Activated naive CD4-positive, alpha-beta T cell treated with anti-CD3 and anti-CD28 coated beads, Interleukin-2, amount 50 U/mL, for 16 hours (primary cell): ENCODE measurements around the gene SMARCE1.
"Not testable (repeated sequence)": the region's sequence is repeated elsewhere in the genome, so short reads cannot be mapped to it uniquely, and the experiment has no call there.

ENCODE experiments used
- DNase-seq: peaks from one replicate; pipeline ENCODE4 v3.0.0-alpha.2; 2020

The SMARCE1 gene

GRCh38 chr17:40608061-40608581 lies 39.5 kb downstream of the SMARCE1 start:
- DNase-seq: no peak

- DNase-seq: no peak
Observed at GRCh38 chr17:40607641-40608040, 40.0 kb downstream of the SMARCE1 start.

GRCh38 chr17:40606548-40607353 lies 40.9 kb downstream of the SMARCE1 start:
- DNase-seq: no peak

- DNase-seq: peak; percentile 76
Observed at GRCh38 chr17:40605306-40605705, 42.3 kb downstream of the SMARCE1 start.

GRCh38 chr17:40604327-40605080 lies 43.1 kb downstream of the SMARCE1 start:
- no peak for DNase-seq

GRCh38 chr17:40602445-40603443 lies 44.9 kb downstream of the SMARCE1 start:
- DNase-seq: peak; percentile 77

GRCh38 chr17:40600486-40601046 lies 47.1 kb downstream of the SMARCE1 start:
- no peak for DNase-seq

GRCh38 chr17:40599468-40599763 lies 48.2 kb downstream of the SMARCE1 start:
- DNase-seq: no peak

GRCh38 chr17:40598619-40599467 lies 48.8 kb downstream of the SMARCE1 start:
- peak; percentile 90 for DNase-seq

GRCh38 chr17:40598301-40598618 lies 49.4 kb downstream of the SMARCE1 start:
- no peak for DNase-seq

- no peak for DNase-seq
Observed at GRCh38 chr17:40597556-40598300, 49.9 kb downstream of the SMARCE1 start.

- DNase-seq: no peak
Observed at GRCh38 chr17:40597156-40597555, 50.5 kb downstream of the SMARCE1 start.

GRCh38 chr17:40596261-40596919 lies 51.2 kb downstream of the SMARCE1 start:
- no peak for DNase-seq

GRCh38 chr17:40590742-40591141 lies 56.9 kb downstream of the SMARCE1 start:
- DNase-seq: no peak

- no peak for DNase-seq
Observed at GRCh38 chr17:40588552-40588951, 59.1 kb downstream of the SMARCE1 start.

GRCh38 chr17:40586264-40586663 lies 61.4 kb downstream of the SMARCE1 start:
- DNase-seq: not testable (repeated sequence)

GRCh38 chr17:40584950-40585349 lies 62.7 kb downstream of the SMARCE1 start:
- not testable (repeated sequence) for DNase-seq

GRCh38 chr17:40582328-40582901 lies 65.2 kb downstream of the SMARCE1 start:
- DNase-seq: no peak

- no peak for DNase-seq
Observed at GRCh38 chr17:40580140-40580539, 67.5 kb downstream of the SMARCE1 start.

- DNase-seq: no peak
Observed at GRCh38 chr17:40579471-40579870, 68.1 kb downstream of the SMARCE1 start.
